H1 (cell line): Measurements from ENCODE around the gene EPRS1. TPM values are rescaled to one million over a fixed set of nuclear protein-coding genes. Genes with fewer than 3 reads are reported as not detected.

Source experiments
- CTCF ChIA-PET: fragments of 300-600 bp; sonication (Branson Sonifier 250); formaldehyde crosslinking; loops from one replicate; lab custom pipeline; 2021; ENCODE audit not compliant: partially characterized antibody; lab: Charles Lee
- POLR2A ChIA-PET: fragments of 300-600 bp; sonication (Branson Sonifier 250); formaldehyde crosslinking; loops from one replicate; lab custom pipeline; 2021; ENCODE audit warnings: inconsistent platforms; ENCODE audit not compliant: partially characterized antibody; lab: Charles Lee
- DNase-seq, 2 experiments: peaks; one replicate each; pipeline versions ENCODE4 v3.0.0 to v3.0.0-alpha.2; 2010 to 2022; ENCODE audit warnings: low spot score in 2 of 2, low read depth in 1 of 2, mixed read lengths in 1 of 2
- FAIRE-seq: peaks from 2 replicates; lab custom pipeline; 2011; peaks lifted over from hg19 to GRCh38; lab: Jason Lieb, UNC
- H2AFZ ChIP-seq: 2 replicates; pipeline ENCODE4 v1.8.1; 2012; ENCODE audit warnings: low read length, inconsistent platforms
- H2AK5ac ChIP-seq: 2 replicates; pipeline ENCODE4 v1.6.1; 2013; ENCODE audit warnings: low read depth, low read length
- H2BK120ac ChIP-seq: replicated peaks from 2 replicates; pipeline ENCODE3; 2013; ENCODE audit warnings: low read depth, low read length, inconsistent platforms
- H2BK12ac ChIP-seq: 2 replicates; pipeline ENCODE4 v1.6.1; 2013; ENCODE audit warnings: low read depth, low read length
- H2BK15ac ChIP-seq: 2 replicates; pipeline ENCODE4 v1.6.1; 2013; ENCODE audit warnings: low read length
- H2BK20ac ChIP-seq: 2 replicates; pipeline ENCODE4 v1.6.1; 2013; ENCODE audit warnings: low read length
- H2BK5ac ChIP-seq: 2 replicates; pipeline ENCODE4 v1.6.1; 2013; ENCODE audit warnings: low read depth, low read length
- H3K14ac ChIP-seq: 2 replicates; pipeline ENCODE4 v1.6.1; 2013; ENCODE audit warnings: inconsistent platforms; ENCODE audit not compliant: insufficient read length
- H3K18ac ChIP-seq: 2 replicates; pipeline ENCODE4 v1.6.1; 2013; ENCODE audit warnings: low read length; ENCODE audit errors: extremely low read depth
- H3K23ac ChIP-seq: 2 replicates; pipeline ENCODE4 v1.6.1; 2013; ENCODE audit warnings: inconsistent platforms; ENCODE audit not compliant: insufficient read length
- H3K23me2 ChIP-seq: 2 replicates; pipeline ENCODE4 v1.6.1; 2013; ENCODE audit warnings: low read depth, low read length
- H3K27ac ChIP-seq: 2 replicates; pipeline ENCODE4 v1.6.1; 2011; ENCODE audit warnings: low read depth, low read length, inconsistent platforms
- H3K27me3 ChIP-seq, 4 experiments: replicated peaks in 1 of 4; 1 replicate in 1 of 4; 2 replicates in 3 of 4; pipeline versions ENCODE4 v1.6.1 to v1.8.1; 2011 to 2013; ENCODE audit warnings: low read length in 3 of 4, mild to moderate bottlenecking in 3 of 4, inconsistent platforms in 2 of 4, mixed read lengths in 2 of 4, moderate library complexity in 1 of 4; ENCODE audit not compliant: control insufficient read depth in 3 of 4, insufficient read depth in 3 of 4; ENCODE audit errors: extremely low read depth in 1 of 4
- H3K36me3 ChIP-seq, 4 experiments: 2 replicates each; pipeline versions ENCODE4 v1.6.1 to v1.8.1; 2011 to 2013; ENCODE audit warnings: mild to moderate bottlenecking in 4 of 4, low read length in 3 of 4, moderate library complexity in 2 of 4, control low read depth in 1 of 4, inconsistent platforms in 1 of 4; ENCODE audit not compliant: insufficient read depth in 4 of 4, control insufficient read depth in 2 of 4
- H3K4ac ChIP-seq: replicated peaks from 2 replicates; pipeline ENCODE3; 2013; ENCODE audit warnings: low read length, low read depth, mixed read lengths, inconsistent platforms; ENCODE audit not compliant: insufficient read length
- H3K4me1 ChIP-seq, 4 experiments: replicated peaks in 1 of 4; 1 replicate in 1 of 4; 2 replicates in 3 of 4; pipeline versions ENCODE4 v1.6.1 to v1.8.1; 2011 to 2013; ENCODE audit warnings: low read length in 3 of 4, inconsistent platforms in 2 of 4, mixed read lengths in 1 of 4; ENCODE audit not compliant: insufficient read depth in 4 of 4, control insufficient read depth in 3 of 4
- H3K4me2 ChIP-seq, 2 experiments: 2 replicates each; pipeline versions ENCODE4 v1.6.1 to v1.8.1; 2011 to 2013; ENCODE audit warnings: low read depth in 2 of 2, low read length in 2 of 2, control low read depth in 1 of 2, inconsistent platforms in 1 of 2, mild to moderate bottlenecking in 1 of 2; ENCODE audit not compliant: insufficient read depth in 1 of 2
- H3K4me3 ChIP-seq, 4 experiments: fragments of 200-600, 300-600 bp in 1 of 4; sonication (generic), shearing (Covaris generic), sonication (Bioruptor Twin) in 1 of 4; 2 replicates each; pipeline versions ENCODE4 v1.5.1 to v1.8.1; 2011 to 2016; ENCODE audit warnings: low read length in 4 of 4, low read depth in 3 of 4, control low read depth in 2 of 4, inconsistent platforms in 2 of 4, mild to moderate bottlenecking in 2 of 4, mixed read lengths in 1 of 4, moderate library complexity in 1 of 4; ENCODE audit not compliant: insufficient read depth in 2 of 4; ENCODE audit errors: extremely low read depth in 1 of 4
- H3K56ac ChIP-seq: replicated peaks from 2 replicates; pipeline ENCODE3; 2013; ENCODE audit warnings: low read depth, mild to moderate bottlenecking, mixed read lengths, low read length, inconsistent platforms; ENCODE audit not compliant: insufficient read length
- H3K79me1 ChIP-seq: 2 replicates; pipeline ENCODE4 v1.6.1; 2013; ENCODE audit warnings: low read depth, low read length, control low read depth
- H3K79me2 ChIP-seq, 2 experiments: 2 replicates each; pipeline versions ENCODE4 v1.6.1 to v1.8.1; 2012 to 2013; ENCODE audit warnings: low read length in 2 of 2, mild to moderate bottlenecking in 2 of 2, inconsistent platforms in 1 of 2; ENCODE audit not compliant: insufficient read depth in 2 of 2, control insufficient read depth in 1 of 2
- H3K9ac ChIP-seq, 4 experiments: replicated peaks in 1 of 4; 1 replicate in 1 of 4; 2 replicates in 3 of 4; pipeline versions ENCODE4 v1.6.1 to v1.8.1; 2011 to 2013; ENCODE audit warnings: low read depth in 3 of 4, low read length in 3 of 4, control low read depth in 2 of 4, mild to moderate bottlenecking in 2 of 4, moderate library complexity in 2 of 4, inconsistent platforms in 1 of 4; ENCODE audit errors: extremely low read depth in 1 of 4
- H3K9me3 ChIP-seq, 2 experiments: 2 replicates each; pipeline versions ENCODE4 v1.6.1 to v1.8.1; 2012 to 2013; ENCODE audit warnings: mild to moderate bottlenecking in 2 of 2, moderate library complexity in 2 of 2, control low read depth in 1 of 2, inconsistent platforms in 1 of 2, low read depth in 1 of 2, low read length in 1 of 2, mixed read lengths in 1 of 2; ENCODE audit not compliant: insufficient read depth in 2 of 2
- H4K20me1 ChIP-seq, 2 experiments: replicated peaks in 1 of 2; 2 replicates each; pipeline versions ENCODE3 to v1.8.1; 2011 to 2013; ENCODE audit warnings: inconsistent platforms in 2 of 2, low read length in 2 of 2, mild to moderate bottlenecking in 1 of 2; ENCODE audit not compliant: insufficient read depth in 2 of 2, control insufficient read depth in 1 of 2
- H4K5ac ChIP-seq: 2 replicates; pipeline ENCODE4 v1.6.1; 2013; ENCODE audit warnings: low read length, low read depth, mixed read lengths, inconsistent platforms; ENCODE audit not compliant: insufficient read length
- H4K8ac ChIP-seq: 2 replicates; pipeline ENCODE4 v1.8.0; 2013; ENCODE audit warnings: mild to moderate bottlenecking, moderate library complexity, low read length, inconsistent platforms; ENCODE audit not compliant: insufficient read depth; ENCODE audit errors: extremely low read depth
- H4K91ac ChIP-seq: replicated peaks from 2 replicates; pipeline ENCODE3; 2013; ENCODE audit warnings: low read length, mixed read lengths, inconsistent platforms; ENCODE audit not compliant: insufficient read length
- BRCA1 ChIP-seq: IDR thresholded peaks from 2 replicates; pipeline ENCODE4 v1.6.1; 2012; ENCODE audit warnings: low read depth, low read length, improper control_type of control experiment
- CBX5 ChIP-seq: fragments of 300-800, 300-1000 bp; sonication (generic); IDR thresholded peaks from 2 replicates; pipeline ENCODE4 v1.7.1; 2016; ENCODE audit warnings: antibody characterized with exemption, low read length, low read depth
- CHD2 ChIP-seq: IDR thresholded peaks from 2 replicates; pipeline ENCODE4 v1.6.1; 2012; ENCODE audit warnings: low read length, improper control_type of control experiment
- EGR1 ChIP-seq: IDR thresholded peaks from 2 replicates; pipeline ENCODE4 v1.6.1; 2011; ENCODE audit warnings: low read depth, low read length, borderline replicate concordance
- KDM1A ChIP-seq: fragments of 200-600, 300-600 bp; sonication (generic); IDR thresholded peaks from 2 replicates; pipeline ENCODE4 v1.7.1; 2016; ENCODE audit warnings: mild to moderate bottlenecking, low read length, borderline replicate concordance
- KDM5A ChIP-seq: fragments of 200-600 bp; IDR thresholded peaks from 2 replicates; pipeline ENCODE4 v1.7.1; 2012; ENCODE audit warnings: mild to moderate bottlenecking, low read length, inconsistent platforms, mixed read lengths
- PHF8 ChIP-seq: fragments of 200-600 bp; sonication (generic); conservative IDR thresholded peaks from 2 replicates; pipeline ENCODE4 v1.7.1; 2012; ENCODE audit warnings: low read depth, mild to moderate bottlenecking, inconsistent platforms, low read length, moderate library complexity
- POLR2A ChIP-seq, 2 experiments: IDR thresholded peaks; 1 replicate in 1 of 2; 2 replicates in 1 of 2; pipeline ENCODE4 v1.6.1; 2011; ENCODE audit warnings: low read depth in 2 of 2, low read length in 2 of 2, mild to moderate bottlenecking in 2 of 2; ENCODE audit errors: control extremely low read depth in 1 of 2
- POLR2AphosphoS5 ChIP-seq: IDR thresholded peaks from 2 replicates; pipeline ENCODE4 v1.6.1; 2011; ENCODE audit warnings: low read depth, low read length
- SP2 ChIP-seq: IDR thresholded peaks from 2 replicates; pipeline ENCODE4 v1.6.1; 2012; ENCODE audit warnings: mild to moderate bottlenecking, low read length, inconsistent platforms
- SRF ChIP-seq: IDR thresholded peaks from 2 replicates; pipeline ENCODE4 v1.6.1; 2011; ENCODE audit warnings: mild to moderate bottlenecking, low read depth, low read length, moderate library complexity
- TAF7 ChIP-seq: optimal IDR thresholded peaks from 2 replicates; pipeline ENCODE3; 2011; ENCODE audit warnings: low read depth, mild to moderate bottlenecking, inconsistent platforms, low read length, moderate library complexity, borderline replicate concordance
- TBP ChIP-seq: IDR thresholded peaks from 2 replicates; pipeline ENCODE4 v1.6.1; 2011; ENCODE audit warnings: low read depth, low read length, improper control_type of control experiment
- TCF12 ChIP-seq: IDR thresholded peaks from 2 replicates; pipeline ENCODE4 v1.6.1; 2011; ENCODE audit warnings: low read depth, mild to moderate bottlenecking, low read length
- WGBS, 2 experiments: shearing (Covaris generic) in 1 of 2; methylation state at CpG; one replicate each; pipeline versions ENCODE4 v1.1.6 to v1.1.7; 2013 to 2015; ENCODE audit warnings: low lambda C conversion rate in 2 of 2, mixed read lengths in 2 of 2, inconsistent platforms in 1 of 2, low coverage in 1 of 2, missing lambda C conversion rate in 1 of 2; ENCODE audit not compliant: insufficient replicate concordance in 2 of 2, insufficient coverage in 1 of 2, insufficient read length in 1 of 2; ENCODE audit errors: extremely low coverage in 1 of 2, missing lambda C conversion rate in 1 of 2; 5-methylcytosine and 5-hydroxymethylcytosine counted together
- polyA plus RNA-seq, 7 experiments: library from polyadenylated mRNA; depleted of rRNA in 3 of 7; stranded (reverse) in 5 of 7; unstranded in 2 of 7; fragments of >200 nt in 5 of 7; fragments of 200-250 nt in 2 of 7; gene quantifications; 1 replicate in 5 of 7; 2 replicates in 1 of 7; 4 replicates in 1 of 7; pipeline versions ENCODE4 v1.2.1 to v1.2.3, GENCODE V29; 2011 to 2013; ENCODE audit warnings: missing spikeins in 2 of 7, mixed read lengths in 2 of 7
- total RNA-seq: library from RNA; stranded (reverse); fragmentation: NEBNext Ultra II Directional; extraction: Animal tissue kit (Norgen Biotek cat#: 25700); gene quantifications from 2 replicates; pipeline ENCODE4 v1.2.1, GENCODE V29; 2021
- TF ChIP-seq, protein P1 (sequence below): IDR thresholded peaks from 2 replicates; pipeline ENCODE4 v1.6.1; 2012; ENCODE audit warnings: low read length, inconsistent platforms

Gene EPRS1
- total and polyA plus RNA-seq, 2 of the 8 experiments (the other 6 are each of a cell fraction or from before 2014, with no cell fraction given), result 38.4 to 171 TPM

DNA sequence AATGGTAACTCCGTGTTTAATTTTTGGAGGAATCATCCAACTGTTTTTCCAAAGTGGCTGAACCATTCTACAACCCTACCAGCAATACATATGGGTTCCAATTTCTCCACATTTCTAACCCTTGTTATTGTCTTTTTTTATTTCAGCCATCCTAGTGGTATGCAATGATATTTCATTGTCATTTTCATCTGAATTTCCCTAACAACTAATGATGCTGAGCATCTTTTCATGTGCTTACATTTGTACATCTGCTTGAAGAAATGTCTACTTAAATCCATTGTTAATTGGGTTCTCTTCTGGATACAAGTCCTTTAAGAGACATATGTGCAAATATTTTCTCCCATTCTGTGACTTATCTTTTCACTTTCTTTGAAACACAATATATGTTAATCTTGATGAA lies 43.3 kb downstream of the EPRS1 start:
- FAIRE-seq (no peak), DNase-seq (no peak)
- H4K91ac ChIP-seq, result no peak overlapping the region
- H2BK12ac ChIP-seq, result no peak overlapping the region
- H3K27me3 ChIP-seq, result no peaks in the 10 kb centered on the region
- H2BK120ac ChIP-seq, result no peak overlapping the region
- no peaks in the 10 kb centered on the region for H3K79me2 ChIP-seq
- no peaks in the 10 kb centered on the region for H3K23me2 ChIP-seq
- H4K8ac ChIP-seq, result no peak overlapping the region
- H2BK5ac ChIP-seq, result no peak overlapping the region
- no peaks in the 10 kb centered on the region for H3K9me3 ChIP-seq
- 92% methylated on average over 1 of the region's 1 CpG; no CpG with 5 or more reads in 1 of the 2 experiments for WGBS, 2 experiments
- ChIA-PET CTCF (no interaction called here), POLR2A (no interaction called here)
- H3K4me2 ChIP-seq, result no peak overlapping the region
- no peak overlapping the region for H3K23ac ChIP-seq
- no peak overlapping the region for H3K4me3 ChIP-seq
- no peak overlapping the region for H3K56ac ChIP-seq
- no peak overlapping the region for H2BK20ac ChIP-seq
- peaks cover 2 to 61% (median 17%) of the 10 kb centered on the region in 4 experiments; a peak in 6 of 8 replicates for H3K36me3 ChIP-seq
- H3K27ac ChIP-seq, result no peak overlapping the region
- no peak overlapping the region for H3K9ac ChIP-seq
- no peaks in the 10 kb centered on the region for H3K4me1 ChIP-seq
- no peak overlapping the region for H2BK15ac ChIP-seq
- H3K14ac ChIP-seq, result no peak overlapping the region
- no peak overlapping the region for H3K18ac ChIP-seq
- H3K4ac ChIP-seq, result no peak overlapping the region
- no peaks in the 10 kb centered on the region for H3K79me1 ChIP-seq
- H4K20me1 ChIP-seq, result no peaks in the 10 kb centered on the region
- H2AK5ac ChIP-seq, result no peak overlapping the region
- H4K5ac ChIP-seq, result no peak overlapping the region
- H2AFZ ChIP-seq, result no peak overlapping the region
- no peak for TF ChIP-seq PHF8
- TF ChIP-seq CHD2, result no peak
- no peak for TF ChIP-seq KDM1A
- no peak for TF ChIP-seq KDM5A
- no peak for TF ChIP-seq POLR2AphosphoS5
- TF ChIP-seq, protein P1, sequence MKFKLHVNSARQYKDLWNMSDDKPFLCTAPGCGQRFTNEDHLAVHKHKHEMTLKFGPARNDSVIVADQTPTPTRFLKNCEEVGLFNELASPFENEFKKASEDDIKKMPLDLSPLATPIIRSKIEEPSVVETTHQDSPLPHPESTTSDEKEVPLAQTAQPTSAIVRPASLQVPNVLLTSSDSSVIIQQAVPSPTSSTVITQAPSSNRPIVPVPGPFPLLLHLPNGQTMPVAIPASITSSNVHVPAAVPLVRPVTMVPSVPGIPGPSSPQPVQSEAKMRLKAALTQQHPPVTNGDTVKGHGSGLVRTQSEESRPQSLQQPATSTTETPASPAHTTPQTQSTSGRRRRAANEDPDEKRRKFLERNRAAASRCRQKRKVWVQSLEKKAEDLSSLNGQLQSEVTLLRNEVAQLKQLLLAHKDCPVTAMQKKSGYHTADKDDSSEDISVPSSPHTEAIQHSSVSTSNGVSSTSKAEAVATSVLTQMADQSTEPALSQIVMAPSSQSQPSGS, result no peak
- TF ChIP-seq TCF12, result no peak
- TF ChIP-seq SRF, result no peak
- TF ChIP-seq BRCA1, result no peak
- no peak for TF ChIP-seq CBX5
- no peak for TF ChIP-seq TAF7
- TF ChIP-seq SP2, result no peak
- TF ChIP-seq TBP, result no peak
- TF ChIP-seq POLR2A (IDR thresholded peaks at IDR 0.05; ENCODE audit: control extremely low read depth in 1 of 2, low read depth in 2 of 2, low read length in 2 of 2), result no peak
- TF ChIP-seq EGR1, result no peak
